Measurements from ENCODE around the gene GPSM1.

DNA sequence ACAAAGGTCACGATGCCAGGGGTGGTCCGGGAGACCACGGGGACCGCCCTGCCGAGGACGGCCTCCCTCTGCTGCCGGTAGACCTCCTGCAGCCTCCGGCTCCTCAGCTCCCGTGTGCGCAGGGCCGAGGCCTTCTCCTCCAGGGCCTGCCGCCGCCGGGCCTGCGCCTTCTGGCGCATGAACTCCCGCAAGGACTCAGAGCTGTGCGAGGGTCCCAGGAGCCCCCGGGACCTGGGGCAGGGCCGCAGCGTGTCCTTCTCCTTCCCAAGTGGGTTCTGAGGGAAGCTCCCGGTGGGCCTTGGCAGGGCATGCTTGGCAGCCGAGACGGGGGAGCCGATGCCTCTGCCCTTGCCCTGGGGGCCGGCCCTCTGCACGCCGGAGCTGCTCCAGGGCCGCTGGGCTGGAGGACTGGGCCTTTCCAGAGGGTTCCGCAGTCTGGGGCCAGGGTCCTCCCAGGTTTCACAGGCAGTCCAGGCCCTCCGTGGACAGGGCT, 36.8 kb upstream of the GPSM1 start:
- TF ChIP-seq, protein P1, sequence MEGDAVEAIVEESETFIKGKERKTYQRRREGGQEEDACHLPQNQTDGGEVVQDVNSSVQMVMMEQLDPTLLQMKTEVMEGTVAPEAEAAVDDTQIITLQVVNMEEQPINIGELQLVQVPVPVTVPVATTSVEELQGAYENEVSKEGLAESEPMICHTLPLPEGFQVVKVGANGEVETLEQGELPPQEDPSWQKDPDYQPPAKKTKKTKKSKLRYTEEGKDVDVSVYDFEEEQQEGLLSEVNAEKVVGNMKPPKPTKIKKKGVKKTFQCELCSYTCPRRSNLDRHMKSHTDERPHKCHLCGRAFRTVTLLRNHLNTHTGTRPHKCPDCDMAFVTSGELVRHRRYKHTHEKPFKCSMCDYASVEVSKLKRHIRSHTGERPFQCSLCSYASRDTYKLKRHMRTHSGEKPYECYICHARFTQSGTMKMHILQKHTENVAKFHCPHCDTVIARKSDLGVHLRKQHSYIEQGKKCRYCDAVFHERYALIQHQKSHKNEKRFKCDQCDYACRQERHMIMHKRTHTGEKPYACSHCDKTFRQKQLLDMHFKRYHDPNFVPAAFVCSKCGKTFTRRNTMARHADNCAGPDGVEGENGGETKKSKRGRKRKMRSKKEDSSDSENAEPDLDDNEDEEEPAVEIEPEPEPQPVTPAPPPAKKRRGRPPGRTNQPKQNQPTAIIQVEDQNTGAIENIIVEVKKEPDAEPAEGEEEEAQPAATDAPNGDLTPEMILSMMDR (IDR thresholded peaks at IDR 0.05; ENCODE audit: borderline replicate concordance, extremely low read depth, low read length, poor library complexity, severe bottlenecking) = no peak
- no peak for TF ChIP-seq EZH2 (IDR thresholded peaks at IDR 0.05; ENCODE audit: borderline replicate concordance, low read depth, low read length, severe bottlenecking)

Measured in DND-41 (cell line).